ENCODE data around the gene RAB3A. TPM values are rescaled to one million over a fixed set of nuclear protein-coding genes. Genes with fewer than 3 reads are reported as not detected.

Gene RAB3A
- total and polyA plus RNA-seq, 9 of the 15 experiments (the other 6 are each of a cell fraction or from before 2014, with no cell fraction given), result 0.17 to 5.1 (median 0.90) TPM; not detected in 1

GRCh38 chr19:18223860-18224524 is 20.1 kb upstream of the RAB3A start (continued):
- peak; percentile 83 for TF ChIP-seq E2F8 (IDR thresholded peaks at IDR 0.05; ENCODE audit: low read depth, partially characterized antibody)
- peak; percentile 20 for TF ChIP-seq HMGN3 (IDR thresholded peaks at IDR 0.05; ENCODE audit: borderline replicate concordance, extremely low read depth, insufficient read length, low read depth, low read length)
- peak; percentile 60; the same call in 1 of the 2 replicates for TF ChIP-seq EGR1 (conservative IDR thresholded peaks at IDR 0.05)
- peak; percentile 82 for TF ChIP-seq SMAD4 (CRISPR knock-in tag; conservative IDR thresholded peaks at IDR 0.05)
- no peak for TF ChIP-seq NFE2L1 (tag; IDR thresholded peaks at IDR 0.05; ENCODE audit: borderline replicate concordance, low read depth)
- peak; percentile 92 for TF ChIP-seq THRB (CRISPR knock-in tag; conservative IDR thresholded peaks at IDR 0.05)
- peak; percentile 85 for TF ChIP-seq ELF4 (CRISPR knock-in tag; IDR thresholded peaks at IDR 0.05)
- peak; percentile 97 for TF ChIP-seq HLTF (IDR thresholded peaks at IDR 0.05)
- TF ChIP-seq MED1 (CRISPR knock-in tag; IDR thresholded peaks at IDR 0.05; ENCODE audit: borderline replicate concordance), result no peak
- TF ChIP-seq ZBTB33 (CRISPR knock-in tag; IDR thresholded peaks at IDR 0.05), result peak; percentile 70
- peak; percentile 97 for TF ChIP-seq NBN (IDR thresholded peaks at IDR 0.05; ENCODE audit: low read depth)
- peak; percentile 98 for TF ChIP-seq NEUROD1 (IDR thresholded peaks at IDR 0.05; ENCODE audit: borderline replicate concordance, low read depth, low read length, partially characterized antibody)
- peak; percentile 95 for TF ChIP-seq LARP7 (IDR thresholded peaks at IDR 0.05)
- TF ChIP-seq HBP1 (CRISPR knock-in tag; IDR thresholded peaks at IDR 0.05), result peak; percentile 83
- TF ChIP-seq VEZF1 (CRISPR knock-in tag; IDR thresholded peaks at IDR 0.05), result peak; percentile 72
- TF ChIP-seq ZNF347 (CRISPR knock-in tag; IDR thresholded peaks at IDR 0.05; ENCODE audit: low read depth), result no peak
- TF ChIP-seq NFIC (IDR thresholded peaks at IDR 0.05), result peak; percentile 71
